K562 (cell line): ENCODE measurements around the gene SRC. TPM values are rescaled to one million over a fixed set of nuclear protein-coding genes. Genes with fewer than 3 reads are reported as not detected.

Experiments
- ATAC-seq: fragments of 200-7000 bp; cut with Tn5 transposase; 3 replicates; pipeline ENCODE4 v1.9.1; 2020; ENCODE audit warnings: moderate library complexity
- BruUV-seq: library from RNA; stranded (reverse); fragments of 400-500 nt; replicated peaks from 2 replicates; lab custom pipeline; 2021; lab: Mats Ljungman, UMichigan
- CTCF ChIA-PET: fragments of 300-600 bp; formaldehyde crosslinking; extraction: SDS; loops from one replicate; lab custom pipeline; 2021; ENCODE audit warnings: low intra/inter-chr PET ratio; lab: Yijun Ruan, JAX
- POLR2A ChIA-PET: fragments of 300-600, 350-650 bp; sonication (Branson Sonifier 250); formaldehyde crosslinking; extraction: SDS; loops from one replicate; lab custom pipeline; 2021; ENCODE audit warnings: antibody characterized with exemption, inconsistent platforms; lab: Yijun Ruan, JAX
- DNase-seq, 4 experiments: peaks; one replicate each; pipeline versions ENCODE4 v3.0.0 to v3.0.0-alpha.2; 2011 to 2018; ENCODE audit warnings: low spot score in 3 of 4, mixed read lengths in 3 of 4; ENCODE audit errors: extremely low read depth in 1 of 4
- FAIRE-seq: peaks from 2 replicates; lab custom pipeline; 2011; peaks lifted over from hg19 to GRCh38; lab: Jason Lieb, UNC
- H2AFZ ChIP-seq: 2 replicates; pipeline ENCODE4 v1.6.0; 2011; ENCODE audit warnings: low read depth, low read length, control low read depth, inconsistent platforms
- H3K27ac ChIP-seq: fragments of 200-600 bp; 3 replicates; pipeline ENCODE4 v1.8.0; 2011; ENCODE audit warnings: low read depth, mild to moderate bottlenecking, control low read depth, inconsistent platforms, low read length, moderate library complexity, mixed read lengths; ENCODE audit errors: extremely low read depth
- H3K27me3 ChIP-seq, 2 experiments: fragments of 300-600 bp in 1 of 2; 2 replicates in 1 of 2; 3 replicates in 1 of 2; pipeline versions ENCODE4 v1.6.0 to v1.8.0; 2011; ENCODE audit warnings: inconsistent platforms in 2 of 2, low read length in 2 of 2, mild to moderate bottlenecking in 1 of 2, mixed read lengths in 1 of 2, moderate library complexity in 1 of 2; ENCODE audit not compliant: control insufficient read depth in 2 of 2, insufficient read depth in 2 of 2
- H3K36me3 ChIP-seq: fragments of 300-600 bp; 3 replicates; pipeline ENCODE4 v1.8.0; 2011; ENCODE audit warnings: mild to moderate bottlenecking, low read length, inconsistent platforms; ENCODE audit not compliant: control insufficient read depth, insufficient read depth
- H3K4me1 ChIP-seq, 2 experiments: fragments of 200-600 bp in 1 of 2; replicated peaks in 1 of 2; 2 replicates in 1 of 2; 3 replicates in 1 of 2; pipeline versions ENCODE4 v1.5.1 to v1.8.0; 2011; ENCODE audit warnings: inconsistent platforms in 2 of 2, low read length in 2 of 2, mild to moderate bottlenecking in 1 of 2, mixed read lengths in 1 of 2, moderate library complexity in 1 of 2; ENCODE audit not compliant: control insufficient read depth in 2 of 2, insufficient read depth in 2 of 2
- H3K4me2 ChIP-seq: 2 replicates; pipeline ENCODE4 v1.6.1; 2011; ENCODE audit warnings: low read length, control low read depth, inconsistent platforms, mixed read lengths; ENCODE audit not compliant: insufficient read depth
- H3K4me3 ChIP-seq: fragments of 200-600 bp; sonication (generic), shearing (Covaris generic); 2 replicates; pipeline ENCODE4 v1.5.1; 2016; ENCODE audit warnings: control low read depth, inconsistent platforms
- H3K79me2 ChIP-seq: fragments of 200-600 bp; 3 replicates; pipeline ENCODE4 v1.8.0; 2011; ENCODE audit warnings: low read length, inconsistent platforms; ENCODE audit not compliant: control insufficient read depth, insufficient read depth
- H3K9ac ChIP-seq, 2 experiments: 2 replicates each; pipeline versions ENCODE4 v1.6.0 to v1.6.1; 2011; ENCODE audit warnings: low read depth in 2 of 2, low read length in 2 of 2, control low read depth in 1 of 2, inconsistent platforms in 1 of 2, mild to moderate bottlenecking in 1 of 2, mixed read lengths in 1 of 2; ENCODE audit not compliant: insufficient read depth in 1 of 2
- H3K9me1 ChIP-seq: one replicate; pipeline ENCODE4 v1.6.0; 2011; ENCODE audit warnings: inconsistent platforms, mild to moderate bottlenecking, low read length, moderate library complexity; ENCODE audit not compliant: control insufficient read depth, insufficient read depth
- H3K9me3 ChIP-seq: replicated peaks from 2 replicates; pipeline ENCODE4 v1.5.1; 2011; ENCODE audit warnings: low read depth, low read length, inconsistent platforms; ENCODE audit not compliant: control insufficient read depth, insufficient read depth
- H4K20me1 ChIP-seq: replicated peaks from 2 replicates; pipeline ENCODE4 v1.6.1; 2011; ENCODE audit warnings: low read length, inconsistent platforms, mixed read lengths; ENCODE audit not compliant: control insufficient read depth, insufficient read depth
- CSDE1 ChIP-seq, 2 experiments: fragments of 450-650 bp; IDR thresholded peaks; 2 replicates each; pipeline ENCODE4 v1.6.1; 2016; ENCODE audit warnings: mild to moderate bottlenecking in 1 of 2
- ETV1 ChIP-seq: fragments of 450-650 bp; conservative IDR thresholded peaks from 2 replicates; pipeline ENCODE4 v1.6.1; 2016; ENCODE audit warnings: missing genetic modification characterization, control low read depth, low read depth, missing compliant biosample characterization
- FOS ChIP-seq: IDR thresholded peaks from 3 replicates; pipeline ENCODE4 v1.6.1; 2011; ENCODE audit not compliant: insufficient read length; ENCODE audit errors: extremely low read depth
- FOXP1 ChIP-seq: sonication (generic); formaldehyde crosslinking; IDR thresholded peaks from 2 replicates; pipeline ENCODE4 v1.8.0; 2022; ENCODE audit warnings: mild to moderate bottlenecking, missing genetic modification reagents
- HMGXB4 ChIP-seq: sonication (generic); formaldehyde crosslinking; IDR thresholded peaks from 2 replicates; pipeline ENCODE4 v1.8.1; 2023; ENCODE audit warnings: mild to moderate bottlenecking, missing genetic modification reagents
- HNRNPK ChIP-seq: fragments of 200-400 bp; formaldehyde crosslinking; IDR thresholded peaks from one replicate; pipeline ENCODE4 v1.6.1; 2018; ENCODE audit warnings: mild to moderate bottlenecking, low read depth, low read length; ENCODE audit not compliant: poor library complexity, severe bottlenecking
- HNRNPLL ChIP-seq: fragments of 200-400 bp; formaldehyde crosslinking; IDR thresholded peaks from 2 replicates; pipeline ENCODE4 v1.6.1; 2017; ENCODE audit warnings: low read length, low read depth, mild to moderate bottlenecking; ENCODE audit not compliant: poor library complexity, severe bottlenecking
- NRF1 ChIP-seq, 2 experiments: fragments of 450-650 bp; IDR thresholded peaks in 1 of 2; conservative IDR thresholded peaks in 1 of 2; 2 replicates each; pipeline ENCODE4 v1.6.1; 2014; ENCODE audit warnings: mild to moderate bottlenecking in 2 of 2
- SMARCA4 ChIP-seq: fragments of 450-650 bp; IDR thresholded peaks from 2 replicates; pipeline ENCODE4 v1.6.1; 2016
- SMARCE1 ChIP-seq: fragments of 450-650 bp; IDR thresholded peaks from 2 replicates; pipeline ENCODE4 v1.7.1; 2016; ENCODE audit warnings: mild to moderate bottlenecking
- STAG1 ChIP-seq: sonication (generic); formaldehyde crosslinking; IDR thresholded peaks from 2 replicates; pipeline ENCODE4 v1.5.0; 2020; ENCODE audit warnings: missing genetic modification reagents, borderline replicate concordance
- STAT5B ChIP-seq: fragments of 250-450 bp; sonication (Bioruptor Pico); IDR thresholded peaks from 2 replicates; pipeline ENCODE4 v1.8.0; 2021; ENCODE audit warnings: mild to moderate bottlenecking, inconsistent platforms
- ZNF436 ChIP-seq: fragments of 250-450, 450-650 bp; sonication (Bioruptor Pico); formaldehyde crosslinking; IDR thresholded peaks from 2 replicates; pipeline ENCODE4 v1.7.0; 2020; ENCODE audit warnings: mild to moderate bottlenecking
- ZNF444 ChIP-seq: fragments of 250-450 bp; sonication (Bioruptor Pico); IDR thresholded peaks from 2 replicates; pipeline ENCODE4 v1.4.0; 2020; ENCODE audit warnings: mild to moderate bottlenecking, moderate library complexity
- WGBS: fragments of 100-300 bp; shearing (Covaris generic); methylation state at CpG from one replicate; pipeline ENCODE4 v1.1.6; 2016; ENCODE audit warnings: low coverage, mixed read lengths; ENCODE audit not compliant: insufficient coverage; ENCODE audit errors: missing lambda C conversion rate; 5-methylcytosine and 5-hydroxymethylcytosine counted together
- in situ Hi-C: fragments of 300-500 bp; cut with MboI; formaldehyde crosslinking; loops from 4 replicates; pipeline ENCODE4 v1.15.0; 2018; ENCODE audit warnings: inconsistent platforms, mixed read lengths
- intact Hi-C: fragments of 100-400 bp; cut with micrococcal nuclease; formaldehyde crosslinking; loops from 2 replicates; pipeline ENCODE4 v1.14.2; 2022
- polyA plus RNA-seq, 8 experiments: library from polyadenylated mRNA; depleted of rRNA in 4 of 8; stranded (reverse) in 5 of 8; unstranded in 3 of 8; fragments of >200 nt; fragmentation: Nextera tagmentation in 2 of 8; fragmentation: Illumina TruSeq in 1 of 8; extraction: Ambion mirVana in 2 of 8; extraction: Trizol in 1 of 8; gene quantifications; 2 replicates each; pipeline versions ENCODE4 v1.2.1 to v1.2.3, GENCODE V29; 2011 to 2014; ENCODE audit warnings: inconsistent platforms in 1 of 8, missing spikeins in 1 of 8
- total RNA-seq, 7 experiments: library from RNA; depleted of rRNA in 6 of 7; stranded (reverse); fragments of >200 nt in 6 of 7; fragmentation: Illumina TruSeq in 2 of 7; extraction: Trizol in 2 of 7; gene quantifications; 2 replicates each; pipeline versions ENCODE4 v1.2.1 to v1.2.3, GENCODE V29; 2011 to 2021; ENCODE audit warnings: low replicate concordance in 1 of 7

Gene SRC
- total and polyA plus RNA-seq, 9 of the 15 experiments (the other 6 are each of a cell fraction or from before 2014, with no cell fraction given): 0.06 to 8.5 (median 3.1) TPM

- intact Hi-C loops: no loop called here
- H3K27me3 ChIP-seq: no peaks in the 10 kb centered on the region
- no TSS peak for BruUV-seq
- TF ChIP-seq SMARCE1 (no peak), STAG1 (CRISPR knock-in tag) (no peak), ETV1 (tag) (no peak), HNRNPK (no peak), HMGXB4 (CRISPR knock-in tag) (no peak), FOS (no peak), CSDE1 (IDR thresholded peaks at IDR 0.05) (no peak), HNRNPLL (no peak), FOXP1 (CRISPR knock-in tag) (no peak), ZNF436 (CRISPR knock-in tag) (no peak), NRF1 (conservative IDR thresholded peaks at IDR 0.05 in 1 of 2, IDR thresholded peaks at IDR 0.05 in 1 of 2) (no peak), SMARCA4 (no peak), ZNF444 (CRISPR knock-in tag) (no peak), STAT5B (CRISPR knock-in tag) (no peak)
- TF ChIP-seq, all 486 proteins: peak for 0
- ChIA-PET POLR2A (interaction anchor here (0.6 kb wide), 1 partner anchor 46 kb away, joined by 3 read pairs; no protein-coding TSS in a partner anchor), CTCF (no interaction called here)
- H3K9me1 ChIP-seq: no peaks in the 10 kb centered on the region
- H3K27ac ChIP-seq: no peak overlapping the region
- H3K4me2 ChIP-seq: no peak overlapping the region
- H3K79me2 ChIP-seq: peaks cover 36% of the 10 kb centered on the region
- ATAC-seq: no peak
- no peak overlapping the region for H3K4me3 ChIP-seq
- peaks cover 68% of the 10 kb centered on the region for H3K36me3 ChIP-seq
- no peak overlapping the region for H2AFZ ChIP-seq
- no peak overlapping the region for H3K9ac ChIP-seq
- no peaks in the 10 kb centered on the region for H4K20me1 ChIP-seq
- H3K4me1 ChIP-seq: peaks cover 8 to 17% of the 10 kb centered on the region in 2 experiments; a peak in 3 of 5 replicates
- FAIRE-seq: no peak
- 95% methylated on average over 8 of the region's 9 CpGs for WGBS
- no peaks in the 10 kb centered on the region for H3K9me3 ChIP-seq
- no peak for DNase-seq
- in situ Hi-C loops: no loop called here
Measured at GRCh38 chr20:37301120-37301519, 44.8 kb upstream of the SRC start.
